IPS-NIHi7 (cell line): ENCODE results near the gene CHURC1.
A peak's percentile ranks its signal among the peaks of the same experiment; 100 is the strongest.

Experiments
- DNase-seq: peaks from one replicate; pipeline ENCODE4 v3.0.0; 2012; ENCODE audit warnings: mixed read lengths; ENCODE audit errors: extremely low spot score

The CHURC1 gene

GRCh38 chr14:64914237-64915028 lies at the start of gene CHURC1:
Gene CHURC1 (plus strand): TSS chr14:64914455. CDS start chr14:64914496, 41 bp downstream.
- peak; percentile 97 for DNase-seq

GRCh38 chr14:64865109-64865508 lies 49.1 kb upstream of the CHURC1 start:
- DNase-seq, result no peak

DNA sequence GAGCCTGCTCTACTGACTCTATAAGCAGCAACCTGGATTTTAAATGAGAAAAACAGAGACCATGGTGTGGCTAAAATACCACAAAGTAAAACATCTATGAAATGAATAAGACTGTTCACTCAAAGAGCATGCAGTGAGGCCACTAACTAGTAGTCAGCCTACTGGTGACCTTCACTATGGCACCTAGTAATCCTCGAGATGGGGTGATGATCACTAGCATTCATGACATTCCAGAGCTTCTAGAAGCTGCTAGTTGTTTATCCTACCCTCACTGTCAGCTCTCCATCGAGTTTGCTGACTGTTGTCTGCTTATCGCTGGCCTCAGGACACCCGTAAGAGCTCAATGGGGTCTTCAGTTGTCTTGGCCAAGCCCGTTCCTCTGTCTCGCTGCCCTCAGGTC lies 48.3 kb upstream of the CHURC1 start:
- no peak for DNase-seq

GRCh38 chr14:64867182-64867581 lies 47.1 kb upstream of the CHURC1 start:
- DNase-seq, result no peak

GRCh38 chr14:64868379-64868778 lies 45.9 kb upstream of the CHURC1 start:
- DNase-seq, result no peak

DNA sequence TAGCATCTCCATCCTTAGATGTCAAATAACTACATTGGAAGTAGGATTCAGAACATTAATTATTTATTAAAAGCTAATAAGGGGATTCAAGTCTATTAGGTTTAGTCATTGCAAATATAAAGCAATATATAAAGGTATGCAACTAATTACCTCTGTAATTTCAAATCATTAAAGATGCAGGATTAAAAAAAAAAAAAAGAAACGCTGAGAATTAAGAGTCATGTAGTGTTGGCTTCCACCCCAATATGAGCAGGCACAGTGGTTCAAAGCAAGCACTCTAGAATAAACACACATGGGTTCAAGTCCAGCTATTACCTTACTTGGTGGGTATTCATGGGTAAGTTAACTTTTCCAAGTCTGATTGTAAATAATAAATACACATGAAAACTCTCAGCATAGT lies 45.4 kb upstream of the CHURC1 start:
- no peak for DNase-seq

GRCh38 chr14:64870160-64870559 lies 44.1 kb upstream of the CHURC1 start:
- DNase-seq, result no peak

DNA sequence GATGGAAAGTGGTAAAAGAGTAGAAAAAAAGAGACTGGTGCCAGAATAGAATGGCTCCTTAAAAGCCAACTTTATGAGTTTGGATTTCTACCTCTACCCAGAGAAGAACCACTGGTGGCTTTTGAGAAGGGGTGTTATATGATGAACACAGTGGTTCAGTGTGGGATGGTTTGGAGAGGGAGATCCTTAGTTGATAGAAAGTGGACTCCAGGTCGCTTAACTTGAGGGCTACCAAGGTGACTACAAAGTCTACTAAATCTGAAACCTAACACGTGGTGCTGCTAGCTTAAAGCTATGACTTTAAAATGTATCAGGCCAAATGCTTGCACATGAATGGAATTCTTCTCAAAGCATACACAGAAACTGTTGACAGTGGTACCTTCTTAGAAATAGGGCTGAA lies 42.9 kb upstream of the CHURC1 start:
- DNase-seq, result no peak

GRCh38 chr14:64873506-64874219 lies 40.6 kb upstream of the CHURC1 start:
- DNase-seq, result no peak

- no peak for DNase-seq
Measured at GRCh38 chr14:64875350-64875749, 38.9 kb upstream of the CHURC1 start.

GRCh38 chr14:64877846-64878245 lies 36.4 kb upstream of the CHURC1 start:
- DNase-seq, result no peak

DNA sequence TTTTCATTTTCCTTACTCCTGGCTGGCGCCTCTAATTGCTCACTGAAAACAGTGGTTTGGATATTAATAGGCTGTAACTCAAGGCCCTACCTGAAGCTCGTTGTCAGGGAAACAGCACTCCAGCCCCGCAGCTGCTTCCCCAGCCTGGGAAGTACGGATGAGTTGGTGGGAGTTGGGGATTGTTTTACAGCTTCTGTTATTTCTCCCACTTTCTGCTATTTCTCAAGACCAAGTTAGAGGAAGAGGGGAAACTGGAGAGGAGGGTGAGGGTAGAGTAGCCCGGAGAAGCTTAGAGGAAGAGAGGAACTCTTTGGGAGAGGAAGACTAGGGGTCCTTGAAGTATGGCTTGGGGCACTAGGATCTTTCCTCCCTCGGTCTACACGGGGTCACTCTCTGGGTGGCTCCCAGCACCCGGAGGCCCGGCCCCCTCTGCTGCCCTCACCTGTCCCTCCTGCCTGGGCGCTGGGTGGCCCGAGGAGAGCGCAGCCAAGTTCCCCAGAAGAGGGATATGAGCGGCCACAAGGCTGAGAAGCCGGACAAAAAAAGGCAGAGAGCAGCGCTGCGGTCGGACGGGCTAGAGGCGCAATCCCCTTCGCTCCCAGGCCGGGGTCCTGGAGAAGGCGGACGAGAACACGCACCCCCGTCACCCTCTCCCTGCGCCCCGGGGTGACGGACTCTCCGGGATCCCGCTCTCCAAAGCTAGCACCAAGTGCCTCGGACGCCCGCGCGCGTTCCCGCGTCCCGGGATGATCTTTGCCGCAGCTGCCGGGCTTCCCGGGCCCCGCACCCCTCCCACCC lies 35.2 kb upstream of the CHURC1 start:
- no peak for DNase-seq

DNA sequence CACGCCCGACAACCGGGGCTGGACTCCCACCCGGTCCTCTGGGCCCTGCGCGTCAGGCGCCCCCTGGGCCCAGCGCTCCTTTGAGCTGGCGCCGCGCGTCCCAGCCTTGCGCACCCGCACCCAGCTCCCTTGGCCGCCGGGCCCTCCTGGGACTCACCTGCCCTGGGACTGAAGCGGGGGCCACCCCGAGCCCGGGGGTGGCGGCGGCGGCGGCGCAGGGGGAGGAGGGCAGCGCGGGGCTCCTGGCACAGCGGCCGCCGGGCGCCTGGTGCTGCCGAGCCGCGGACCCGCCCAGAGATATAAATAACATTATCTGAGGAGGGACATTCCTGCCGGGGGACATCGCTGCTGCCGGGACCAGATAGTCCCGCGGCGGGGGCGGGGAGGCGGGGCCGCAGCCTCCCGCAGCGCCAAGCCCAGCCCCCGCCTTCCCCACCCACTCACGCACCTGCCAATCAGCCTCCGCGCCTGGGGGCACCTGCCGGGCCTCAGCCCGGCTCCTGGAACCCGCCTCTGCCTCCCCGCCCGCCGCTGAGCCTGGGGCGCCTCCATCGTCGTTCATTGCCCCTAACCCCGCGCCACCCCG lies 34.5 kb upstream of the CHURC1 start, which contains the start of gene SPTB:
TSS of gene SPTB (minus strand) at position 273 of the 586 bp plus-strand sequence. CDS start 56,813 bp downstream, outside the sequence.
- peak; percentile 85 for DNase-seq

DNA sequence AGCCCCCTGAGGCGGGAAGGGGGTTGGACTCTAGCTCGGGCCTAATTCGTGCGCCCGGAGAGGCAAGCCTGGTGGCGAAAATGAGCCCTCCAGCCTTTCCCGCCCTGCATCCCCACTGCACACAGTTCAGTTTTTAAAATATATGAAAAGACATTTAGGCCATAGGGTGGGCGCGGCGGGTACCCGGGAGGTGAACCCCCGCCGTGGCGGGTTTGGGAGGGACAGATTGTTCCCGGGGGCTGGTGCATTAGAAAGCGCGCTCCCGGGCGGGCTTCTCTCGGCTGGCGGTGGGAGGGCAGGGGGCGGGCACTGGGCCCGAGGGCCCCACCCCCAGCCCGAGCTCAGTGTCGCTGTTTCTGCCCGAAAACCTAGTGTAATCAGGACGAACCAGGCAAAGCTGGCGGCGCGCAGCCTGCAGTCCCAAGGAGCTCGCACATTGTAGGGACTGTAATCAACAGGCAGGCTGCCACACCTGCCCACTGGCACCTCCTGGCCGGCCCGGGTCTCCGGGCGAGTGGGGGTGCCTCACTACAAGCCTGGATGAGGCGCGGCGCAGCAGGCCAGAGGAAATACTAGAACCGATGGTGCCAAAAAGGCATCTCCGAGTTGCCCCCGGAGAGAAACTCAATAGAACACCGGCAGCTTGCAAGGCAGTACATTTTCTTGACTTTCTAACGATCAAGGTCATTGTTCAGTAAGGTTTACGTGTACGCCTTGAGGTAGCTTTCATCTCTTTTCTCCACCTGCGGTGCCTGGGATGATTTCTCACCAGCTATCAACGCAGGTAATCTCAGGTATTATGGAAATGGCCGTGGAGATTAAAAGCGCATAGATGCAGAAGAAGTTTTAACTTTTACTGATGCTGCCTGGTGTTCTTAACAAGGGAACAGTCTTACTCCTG lies 33.8 kb upstream of the CHURC1 start:
- peak; percentile 85 for DNase-seq

GRCh38 chr14:64885559-64885958 lies 28.7 kb upstream of the CHURC1 start:
- DNase-seq, result no peak

- no peak for DNase-seq
Measured at GRCh38 chr14:64889352-64889751, 24.9 kb upstream of the CHURC1 start.

DNA sequence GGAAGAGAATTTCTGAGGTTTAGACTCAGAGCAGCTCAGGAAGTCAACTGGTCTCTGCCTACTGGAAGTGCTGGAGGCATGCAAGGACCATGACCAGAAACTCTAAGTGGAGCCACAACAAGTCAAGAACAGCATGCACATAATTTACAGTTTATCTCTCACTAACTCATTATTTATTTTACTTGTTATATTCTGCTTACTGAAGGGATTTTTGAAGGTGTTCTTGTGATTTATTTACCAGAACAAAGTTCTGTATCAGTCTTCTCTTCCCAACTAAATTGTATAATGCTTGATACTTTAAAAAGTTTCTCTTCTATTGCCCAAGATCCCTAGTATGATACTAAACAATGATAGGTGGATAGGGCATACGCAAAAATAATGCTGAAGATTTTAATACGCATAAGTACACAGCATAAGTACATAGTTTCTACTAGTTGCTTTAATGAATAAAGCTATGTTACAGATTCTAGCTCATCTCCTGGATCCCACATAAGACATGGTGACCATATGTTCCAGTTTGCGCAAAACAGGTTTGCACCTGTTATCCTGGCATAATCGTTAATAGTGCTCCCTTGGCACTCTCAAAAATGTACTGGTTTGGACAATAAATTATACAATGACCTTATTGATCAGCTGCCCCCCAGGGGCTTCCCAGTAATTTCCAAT lies 22.9 kb upstream of the CHURC1 start:
- no peak for DNase-seq

DNA sequence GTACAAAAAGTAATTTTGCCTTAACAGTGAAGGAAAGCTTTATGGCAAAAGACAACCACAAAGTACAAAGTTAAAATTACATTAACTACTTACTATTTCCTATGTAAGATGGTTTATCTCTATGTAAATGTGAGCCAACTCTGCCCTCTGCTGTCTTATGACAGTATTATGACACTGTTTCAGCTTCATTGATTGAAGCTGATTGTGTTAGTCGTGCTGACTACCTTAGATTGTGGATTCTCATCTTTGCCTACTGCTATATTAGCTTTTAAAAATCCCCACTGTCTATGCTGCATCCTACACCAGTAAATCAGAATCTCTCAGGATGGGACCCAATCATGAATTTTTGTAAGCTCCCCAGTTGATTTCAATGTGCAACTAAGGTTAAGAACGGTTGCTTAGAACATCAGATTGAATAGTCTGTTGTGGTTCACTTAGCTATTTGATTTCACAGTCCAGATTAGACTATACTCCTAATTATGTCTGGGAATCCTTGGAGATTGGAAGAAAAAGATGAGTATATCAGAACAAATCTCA lies 22.3 kb upstream of the CHURC1 start:
- peak; percentile 47 for DNase-seq

GRCh38 chr14:64899958-64900357 lies 14.3 kb upstream of the CHURC1 start:
- DNase-seq, result no peak

DNA sequence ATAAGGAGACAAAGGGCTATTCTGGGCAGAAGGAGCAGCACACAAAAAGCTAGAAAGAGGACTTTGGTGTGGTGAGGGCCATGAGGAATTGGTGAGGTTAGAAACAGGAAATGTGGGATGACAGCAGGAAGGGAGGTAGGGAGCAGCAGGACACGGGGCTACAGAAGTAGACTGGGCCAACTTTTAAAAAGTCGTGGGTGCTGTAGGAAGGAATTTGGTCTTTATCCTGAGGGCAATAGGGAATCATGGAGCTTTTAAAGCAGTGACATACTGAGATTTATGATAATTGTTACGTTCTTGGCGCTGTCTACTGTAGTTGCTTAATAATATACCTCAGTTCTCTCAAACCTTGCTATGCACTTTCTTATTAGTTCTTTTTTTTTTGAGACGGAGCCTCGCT lies 8.2 kb upstream of the CHURC1 start:
- DNase-seq, result no peak
